Progenitor cell of endocrine pancreas (in vitro differentiated cells): ENCODE data around the gene CTRL. TPM values are rescaled to one million over a fixed set of nuclear protein-coding genes. Genes with fewer than 3 reads are reported as not detected.

Experiments used
- DNase-seq: peaks from one replicate; pipeline ENCODE4 v3.0.0; 2021; ENCODE audit warnings: low spot score; ENCODE audit not compliant: unreplicated experiment
- H3K27ac Mint-ChIP-seq: 2 replicates; pipeline ENCODE4 v1.8.0; 2021; ENCODE audit warnings: mild to moderate bottlenecking, moderate library complexity, mixed read lengths
- H3K27me3 Mint-ChIP-seq: 2 replicates; pipeline ENCODE4 v1.8.0; 2021; ENCODE audit warnings: mixed read lengths
- H3K36me3 Mint-ChIP-seq: 2 replicates; pipeline ENCODE4 v1.8.0; 2022; ENCODE audit warnings: mixed read lengths; ENCODE audit not compliant: insufficient read depth
- H3K4me1 Mint-ChIP-seq: 2 replicates; pipeline ENCODE4 v1.8.0; 2021; ENCODE audit warnings: low read depth, mixed read lengths
- H3K4me3 Mint-ChIP-seq: 2 replicates; pipeline ENCODE4 v1.8.0; 2021; ENCODE audit warnings: low read depth, mild to moderate bottlenecking, moderate library complexity, mixed read lengths
- H3K9me3 Mint-ChIP-seq: 2 replicates; pipeline ENCODE4 v1.8.0; 2021; ENCODE audit warnings: low read depth, mixed read lengths
- long read RNA-seq: library from polyadenylated mRNA; unstranded; transcript quantifications from one replicate; pipeline ENCODE4 v2.0.0, GENCODE V29; 2020
- total RNA-seq: library from RNA; stranded (reverse); gene quantifications from 2 replicates; pipeline ENCODE4 v1.2.1, GENCODE V29; 2021
- TF ChIP-seq, protein P1 (sequence below): fragments of 200-600 bp; sonication (generic); IDR thresholded peaks from one replicate; pipeline ENCODE4 v1.5.0; 2021; ENCODE audit warnings: antibody characterized with exemption, mild to moderate bottlenecking; ENCODE audit not compliant: unreplicated experiment

The CTRL gene
- 0.57 and 2.2 TPM in 2 replicates for total RNA-seq
- long read RNA-seq = 0 reads

DNA sequence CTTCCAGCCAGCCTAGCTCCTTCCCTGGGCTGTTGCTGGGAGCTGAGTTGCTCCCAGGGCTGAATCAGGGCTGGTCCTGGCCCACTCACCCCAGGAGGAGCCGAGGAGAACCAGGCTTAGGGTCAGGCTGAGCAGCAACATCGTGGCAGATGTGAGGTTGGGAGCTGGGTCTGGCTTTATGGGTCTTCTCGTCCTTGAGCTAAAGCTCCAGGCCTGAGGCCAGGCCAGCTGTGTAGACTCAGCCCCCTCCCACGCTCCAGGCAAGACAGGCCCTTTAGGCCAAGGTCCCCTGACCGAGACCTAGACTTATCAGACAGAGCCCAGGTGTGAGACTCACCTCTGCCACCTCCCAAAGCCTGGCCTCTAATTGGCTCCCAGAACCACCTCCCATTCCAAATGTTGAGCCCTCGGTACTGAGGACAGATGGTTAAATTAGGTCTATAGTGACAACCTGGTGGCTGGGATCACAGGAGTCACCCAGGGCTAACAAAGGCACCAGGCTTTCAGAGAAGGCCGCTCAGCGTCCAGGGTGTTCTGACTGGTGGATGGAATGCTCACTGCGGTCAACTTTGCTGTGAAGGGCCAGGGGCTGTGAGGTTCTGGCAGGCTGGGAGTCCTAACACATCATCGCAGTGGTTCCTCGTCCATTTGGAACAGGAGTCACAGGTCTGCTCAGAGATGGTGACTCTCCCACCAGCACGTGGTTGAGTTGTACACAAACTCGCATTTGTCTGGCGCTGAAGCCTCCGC lies at the start of gene CTRL:
TSS of gene CTRL (minus strand) at position 151 of the 750 bp plus-strand sequence. CDS start at position 141, 10 bp downstream.
- H3K36me3 Mint-ChIP-seq = peaks cover 4% of the 10 kb centered on the region
- TF ChIP-seq, protein P1, sequence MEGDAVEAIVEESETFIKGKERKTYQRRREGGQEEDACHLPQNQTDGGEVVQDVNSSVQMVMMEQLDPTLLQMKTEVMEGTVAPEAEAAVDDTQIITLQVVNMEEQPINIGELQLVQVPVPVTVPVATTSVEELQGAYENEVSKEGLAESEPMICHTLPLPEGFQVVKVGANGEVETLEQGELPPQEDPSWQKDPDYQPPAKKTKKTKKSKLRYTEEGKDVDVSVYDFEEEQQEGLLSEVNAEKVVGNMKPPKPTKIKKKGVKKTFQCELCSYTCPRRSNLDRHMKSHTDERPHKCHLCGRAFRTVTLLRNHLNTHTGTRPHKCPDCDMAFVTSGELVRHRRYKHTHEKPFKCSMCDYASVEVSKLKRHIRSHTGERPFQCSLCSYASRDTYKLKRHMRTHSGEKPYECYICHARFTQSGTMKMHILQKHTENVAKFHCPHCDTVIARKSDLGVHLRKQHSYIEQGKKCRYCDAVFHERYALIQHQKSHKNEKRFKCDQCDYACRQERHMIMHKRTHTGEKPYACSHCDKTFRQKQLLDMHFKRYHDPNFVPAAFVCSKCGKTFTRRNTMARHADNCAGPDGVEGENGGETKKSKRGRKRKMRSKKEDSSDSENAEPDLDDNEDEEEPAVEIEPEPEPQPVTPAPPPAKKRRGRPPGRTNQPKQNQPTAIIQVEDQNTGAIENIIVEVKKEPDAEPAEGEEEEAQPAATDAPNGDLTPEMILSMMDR = peak; percentile 24
- H3K9me3 Mint-ChIP-seq = no peaks in the 10 kb centered on the region
- DNase-seq = no peak
- H3K27ac Mint-ChIP-seq = no peak within 1 kb of the TSS
- peaks cover 10% of the 10 kb centered on the region for H3K4me1 Mint-ChIP-seq
- no peak within 1 kb of the TSS for H3K4me3 Mint-ChIP-seq
- H3K27me3 Mint-ChIP-seq = peaks cover 3% of the 10 kb centered on the region

GRCh38 chr16:67979955-67980678 lies 48.5 kb upstream of the CTRL start, which contains the start of gene DPEP3:
TSS of gene DPEP3 (minus strand) at chr16:67980499. CDS start at chr16:67980380, 119 bp downstream.
- Mint-ChIP-seq H3K4me1 (peaks cover 7% of the 10 kb centered on the region), H3K27ac (no peak within 1 kb of the TSS), H3K4me3 (no peak within 1 kb of the TSS), H3K36me3 (peaks cover 1% of the 10 kb centered on the region), H3K27me3 (no peaks in the 10 kb centered on the region), H3K9me3 (no peaks in the 10 kb centered on the region)
- TF ChIP-seq, protein P1 = peak; percentile 45
- DNase-seq = no peak

- no peaks in the 10 kb centered on the region for H3K9me3 Mint-ChIP-seq
- H3K4me1 Mint-ChIP-seq = no peaks in the 10 kb centered on the region
- H3K36me3 Mint-ChIP-seq = no peaks in the 10 kb centered on the region
- H3K27me3 Mint-ChIP-seq = no peaks in the 10 kb centered on the region
- TF ChIP-seq, protein P1 = no peak
- no peak for DNase-seq
- H3K4me3 Mint-ChIP-seq = no peak overlapping the region
- no peak overlapping the region for H3K27ac Mint-ChIP-seq
These were observed 46.0 kb upstream of the CTRL start for GRCh38 chr16:67977469-67978227.

DNA sequence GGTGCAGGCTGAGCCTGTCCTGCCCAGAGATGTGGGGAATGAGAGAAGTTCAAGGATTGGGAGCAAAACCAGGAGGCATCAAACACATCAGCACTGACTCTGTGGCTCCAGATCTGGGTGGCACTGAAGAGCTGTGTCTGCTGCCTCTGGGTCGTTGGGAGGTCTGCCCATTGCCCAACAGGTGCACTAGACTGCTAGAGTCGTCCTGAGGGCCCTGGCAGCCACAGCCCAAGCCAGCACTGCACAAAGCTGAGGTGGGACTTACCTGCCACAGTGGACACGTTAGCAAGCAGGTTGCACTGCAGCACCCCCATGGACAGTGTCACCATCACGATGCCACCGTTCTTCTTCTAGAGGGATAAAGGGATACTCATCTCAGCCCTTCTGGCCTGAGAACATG lies 45.3 kb upstream of the CTRL start:
- H3K27ac Mint-ChIP-seq = no peak overlapping the region
- no peaks in the 10 kb centered on the region for H3K4me1 Mint-ChIP-seq
- H3K36me3 Mint-ChIP-seq = no peaks in the 10 kb centered on the region
- H3K27me3 Mint-ChIP-seq = no peaks in the 10 kb centered on the region
- no peak overlapping the region for H3K4me3 Mint-ChIP-seq
- no peak for DNase-seq
- TF ChIP-seq, protein P1 = no peak
- H3K9me3 Mint-ChIP-seq = no peaks in the 10 kb centered on the region

DNA sequence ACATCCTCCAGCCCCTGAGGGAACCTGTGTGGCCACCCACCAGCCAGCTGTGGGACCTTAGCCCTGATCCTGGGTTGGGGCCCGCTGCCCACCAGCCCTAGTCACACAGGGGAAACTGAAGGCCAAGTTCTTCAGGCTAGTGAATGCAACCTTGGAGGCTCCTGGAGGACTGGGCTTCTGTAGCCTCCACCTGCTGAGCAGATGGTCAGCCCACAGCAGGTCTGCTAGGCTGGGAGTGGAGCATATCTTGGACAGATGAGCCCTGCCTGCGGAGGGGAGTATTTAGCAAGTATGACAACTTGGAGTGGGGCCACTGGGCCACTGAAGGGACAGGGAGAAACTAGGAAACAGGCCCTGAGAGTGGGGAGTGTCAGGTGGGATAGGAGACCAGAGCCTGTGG lies 44.5 kb upstream of the CTRL start:
- TF ChIP-seq, protein P1 = no peak
- DNase-seq = no peak
- H3K27ac Mint-ChIP-seq = peak overlapping the region; percentile 21
- no peaks in the 10 kb centered on the region for H3K36me3 Mint-ChIP-seq
- H3K4me3 Mint-ChIP-seq = no peak overlapping the region
- H3K9me3 Mint-ChIP-seq = no peaks in the 10 kb centered on the region
- H3K4me1 Mint-ChIP-seq = no peaks in the 10 kb centered on the region
- H3K27me3 Mint-ChIP-seq = no peaks in the 10 kb centered on the region
